Embryonic facial prominence (tissue), 1 donor: Measurements from ENCODE around the gene ARHGAP6.
"Not testable (repeated sequence)": the region's sequence is repeated elsewhere in the genome, so short reads cannot be mapped to it uniquely, and the experiment has no call there.

Experiments used
- DNase-seq: peaks from one replicate; pipeline ENCODE4 v3.0.0-alpha.2; 2016; ENCODE audit errors: extremely low spot score

Gene ARHGAP6

GRCh38 chrX:11395859-11396258 lies 269.9 kb downstream of the ARHGAP6 start:
- DNase-seq, result no peak

- no peak for DNase-seq
Measured at GRCh38 chrX:11393949-11394654, 271.6 kb downstream of the ARHGAP6 start.

GRCh38 chrX:11386812-11387211 lies 278.9 kb downstream of the ARHGAP6 start:
- DNase-seq, result no peak

GRCh38 chrX:11386001-11386523 lies 279.7 kb downstream of the ARHGAP6 start:
- DNase-seq, result no peak

- DNase-seq, result no peak
Measured at GRCh38 chrX:11382930-11383329, 282.8 kb downstream of the ARHGAP6 start.

- peak; percentile 53 for DNase-seq
Measured at GRCh38 chrX:11381464-11381863, 284.3 kb downstream of the ARHGAP6 start.

- no peak for DNase-seq
Measured at GRCh38 chrX:11380187-11380844, 285.4 kb downstream of the ARHGAP6 start.

GRCh38 chrX:11376163-11376562 lies 289.6 kb downstream of the ARHGAP6 start:
- DNase-seq, result no peak

- no peak for DNase-seq
Measured at GRCh38 chrX:11375614-11376119, 290.1 kb downstream of the ARHGAP6 start.

- DNase-seq, result no peak
Measured at GRCh38 chrX:11374570-11374969, 291.1 kb downstream of the ARHGAP6 start.

- DNase-seq, result no peak
Measured at GRCh38 chrX:11371106-11371505, 294.6 kb downstream of the ARHGAP6 start.

- DNase-seq, result no peak
Measured at GRCh38 chrX:11367609-11368430, 297.9 kb downstream of the ARHGAP6 start.

GRCh38 chrX:11366998-11367595 lies 298.6 kb downstream of the ARHGAP6 start:
- no peak for DNase-seq

GRCh38 chrX:11365426-11365825 lies 300.3 kb downstream of the ARHGAP6 start:
- no peak for DNase-seq

- no peak for DNase-seq
Measured at GRCh38 chrX:11364835-11365234, 300.9 kb downstream of the ARHGAP6 start.

GRCh38 chrX:11363825-11364224 lies 301.9 kb downstream of the ARHGAP6 start:
- not testable (repeated sequence) for DNase-seq

- no peak for DNase-seq
Measured at GRCh38 chrX:11363069-11363594, 302.6 kb downstream of the ARHGAP6 start.

GRCh38 chrX:11361666-11362065 lies 304.1 kb downstream of the ARHGAP6 start:
- not testable (repeated sequence) for DNase-seq

GRCh38 chrX:11355944-11356343 lies 309.8 kb downstream of the ARHGAP6 start:
- not testable (repeated sequence) for DNase-seq

- DNase-seq, result no peak
Measured at GRCh38 chrX:11355259-11355909, 310.3 kb downstream of the ARHGAP6 start.

GRCh38 chrX:11352296-11352741 lies 313.4 kb downstream of the ARHGAP6 start:
- DNase-seq, result no peak
